Transverse colon (tissue), 4 donors: ENCODE results near the gene CHD1L.

ENCODE experiments used
- CTCF ChIP-seq, 5 experiments: fragments of 200-600 bp in 3 of 5; fragments of 450-650 bp in 2 of 5; sonication (generic) in 3 of 5; IDR thresholded peaks; 1 replicate in 2 of 5; 2 replicates in 3 of 5; pipeline ENCODE4 v1.5.1; 2016 to 2017; ENCODE audit warnings: antibody characterized with exemption in 5 of 5, inconsistent platforms in 3 of 5, mild to moderate bottlenecking in 2 of 5, moderate library complexity in 1 of 5
- EP300 ChIP-seq: sonication (generic); formaldehyde crosslinking; IDR thresholded peaks from one replicate; pipeline ENCODE4 v1.6.1; 2017; ENCODE audit warnings: antibody characterized with exemption, low read depth
- POLR2A ChIP-seq: fragments of 450-650 bp; IDR thresholded peaks from one replicate; pipeline ENCODE4 v1.6.1; 2016; ENCODE audit warnings: antibody characterized with exemption, mild to moderate bottlenecking, moderate library complexity
- POLR2AphosphoS5 ChIP-seq, 3 donors: sonication (generic); formaldehyde crosslinking; IDR thresholded peaks; one replicate each; pipeline ENCODE4 v1.6.1; 2016; ENCODE audit warnings: antibody characterized with exemption in 3 of 3

GRCh38 chr1:147202576-147202975, 39.9 kb upstream of the CHD1L start:
- TF ChIP-seq CTCF (IDR thresholded peaks at IDR 0.05) (no peak), POLR2A (no peak), EP300 (no peak), POLR2AphosphoS5 (IDR thresholded peaks at IDR 0.05) (no peak)
